Endothelial cell of umbilical vein (primary cell): ENCODE measurements around the gene GOLGA2. TPM values are rescaled to one million over a fixed set of nuclear protein-coding genes. Genes with fewer than 3 reads are reported as not detected.

ENCODE experiments used
- BruUV-seq: library from RNA; stranded (reverse); fragments of 400-500 nt; replicated peaks from 2 replicates; lab custom pipeline; 2021; lab: Mats Ljungman, UMichigan
- CTCF ChIA-PET: fragments of 300-600, 350-600 bp; sonication (Branson Sonifier 250); formaldehyde crosslinking; loops from one replicate; lab custom pipeline; 2021; ENCODE audit warnings: antibody characterized with exemption, inconsistent platforms; lab: Charles Lee
- POLR2A ChIA-PET: fragments of 300-600, 350-600 bp; sonication (Branson Sonifier 250); formaldehyde crosslinking; loops from one replicate; lab custom pipeline; 2021; ENCODE audit warnings: antibody characterized with exemption, inconsistent platforms; lab: Charles Lee
- DNase-seq: peaks from one replicate; pipeline ENCODE4 v3.0.0-alpha.2; 2011; ENCODE audit warnings: low read depth, low spot score
- FAIRE-seq: peaks from 2 replicates; lab custom pipeline; 2011; peaks lifted over from hg19 to GRCh38; lab: Jason Lieb, UNC
- H2AFZ ChIP-seq: 2 replicates; pipeline ENCODE4 v1.6.0; 2012; ENCODE audit warnings: low read depth, low read length, control low read depth, inconsistent platforms
- H3K27ac ChIP-seq: 2 replicates; pipeline ENCODE4 v1.5.1; 2011; ENCODE audit warnings: low read depth, mild to moderate bottlenecking, control low read depth, low read length, moderate library complexity; ENCODE audit not compliant: insufficient read depth
- H3K27me3 ChIP-seq, 2 experiments: 2 replicates each; pipeline versions ENCODE4 v1.6.0 to v1.6.1; 2011; ENCODE audit warnings: low read length in 2 of 2, mixed read lengths in 1 of 2; ENCODE audit not compliant: control insufficient read depth in 2 of 2, insufficient read depth in 2 of 2
- H3K36me3 ChIP-seq, 2 experiments: 2 replicates in 1 of 2; 3 replicates in 1 of 2; pipeline ENCODE4 v1.5.1; 2011; ENCODE audit warnings: low read length in 2 of 2, mild to moderate bottlenecking in 1 of 2, moderate library complexity in 1 of 2; ENCODE audit not compliant: control insufficient read depth in 2 of 2, insufficient read depth in 2 of 2; ENCODE audit errors: extremely low read depth in 1 of 2
- H3K4me1 ChIP-seq: 3 replicates; pipeline ENCODE4 v1.5.1; 2011; ENCODE audit warnings: mild to moderate bottlenecking, low read length; ENCODE audit not compliant: control insufficient read depth, insufficient read depth; ENCODE audit errors: extremely low read depth
- H3K4me2 ChIP-seq: 2 replicates; pipeline ENCODE4 v1.6.1; 2011; ENCODE audit warnings: low read length, control low read depth, mixed read lengths; ENCODE audit not compliant: insufficient read depth
- H3K4me3 ChIP-seq, 3 experiments: fragments of 200-600 bp in 1 of 3; sonication (generic), shearing (Covaris generic) in 1 of 3; replicated peaks in 1 of 3; 2 replicates each; pipeline ENCODE4 v1.5.1; 2011 to 2016; ENCODE audit warnings: control low read depth in 3 of 3, low read length in 3 of 3, mild to moderate bottlenecking in 2 of 3, inconsistent platforms in 1 of 3, low read depth in 1 of 3, moderate library complexity in 1 of 3; ENCODE audit not compliant: insufficient read depth in 1 of 3
- H3K79me2 ChIP-seq: 2 replicates; pipeline ENCODE4 v1.6.0; 2012; ENCODE audit warnings: low read length, inconsistent platforms; ENCODE audit not compliant: control insufficient read depth, insufficient read depth
- H3K9ac ChIP-seq: replicated peaks from 2 replicates; pipeline ENCODE3; 2011; ENCODE audit warnings: low read length, control low read depth; ENCODE audit not compliant: insufficient read depth; ENCODE audit errors: extremely low read depth
- H3K9me1 ChIP-seq: replicated peaks from 3 replicates; pipeline ENCODE4 v1.6.0; 2011; ENCODE audit warnings: mild to moderate bottlenecking, low read length; ENCODE audit not compliant: control insufficient read depth, insufficient read depth; ENCODE audit errors: extremely low read depth
- H3K9me3 ChIP-seq: replicated peaks from 2 replicates; pipeline ENCODE4 v1.5.1; 2012; ENCODE audit warnings: low read length, inconsistent platforms; ENCODE audit not compliant: control insufficient read depth, insufficient read depth
- H4K20me1 ChIP-seq: replicated peaks from 2 replicates; pipeline ENCODE3; 2011; ENCODE audit warnings: mild to moderate bottlenecking, low read length; ENCODE audit not compliant: control insufficient read depth, insufficient read depth; ENCODE audit errors: extremely low read depth
- CTCF ChIP-seq, 2 donors: IDR thresholded peaks; 1 replicate in 1 of 2; 2 replicates in 1 of 2; pipeline ENCODE4 v1.5.1; 2011; ENCODE audit warnings: low read length in 2 of 2, mild to moderate bottlenecking in 2 of 2, moderate library complexity in 2 of 2, control low read depth in 1 of 2, inconsistent platforms in 1 of 2, low read depth in 1 of 2; ENCODE audit not compliant: insufficient read depth in 1 of 2; ENCODE audit errors: extremely low read depth in 1 of 2
- EZH2 ChIP-seq: IDR thresholded peaks from 2 replicates; pipeline ENCODE4 v1.6.1; 2012; ENCODE audit warnings: borderline replicate concordance, low read depth, mild to moderate bottlenecking, moderate library complexity, low read length, inconsistent platforms; ENCODE audit not compliant: severe bottlenecking
- FOS ChIP-seq: IDR thresholded peaks from 2 replicates; pipeline ENCODE4 v1.6.1; 2011; ENCODE audit warnings: mild to moderate bottlenecking, low read length, moderate library complexity, borderline replicate concordance; ENCODE audit not compliant: insufficient read depth
- GATA2 ChIP-seq: IDR thresholded peaks from 2 replicates; pipeline ENCODE4 v1.7.0; 2011; ENCODE audit warnings: low read depth, mild to moderate bottlenecking, moderate library complexity, mixed read lengths, low read length; ENCODE audit not compliant: insufficient read length, insufficient read depth
- JUN ChIP-seq: IDR thresholded peaks from 2 replicates; pipeline ENCODE4 v1.6.1; 2011; ENCODE audit warnings: borderline replicate concordance, low read depth; ENCODE audit not compliant: insufficient read length, insufficient read depth
- MYC ChIP-seq: IDR thresholded peaks from one replicate; pipeline ENCODE4 v1.6.1; 2011; ENCODE audit warnings: mild to moderate bottlenecking, low read depth, low read length
- POLR2A ChIP-seq: IDR thresholded peaks from 2 replicates; pipeline ENCODE4 v1.6.1; 2012; ENCODE audit warnings: low read depth, mild to moderate bottlenecking, control low read depth, low read length
- POLR2AphosphoS5 ChIP-seq: IDR thresholded peaks from 2 replicates; pipeline ENCODE4 v1.6.1; 2012; ENCODE audit warnings: low read depth, mild to moderate bottlenecking, control low read depth, low read length, moderate library complexity; ENCODE audit not compliant: insufficient read depth
- dilution Hi-C: fragments of 300-500 bp; cut with MboI; formaldehyde crosslinking; loops from one replicate; pipeline ENCODE4 v1.15.0; 2019; ENCODE audit warnings: low sequenced_read_pairs; ENCODE audit not compliant: extremely low pct_ligation_motif_present
- intact Hi-C: fragments of 100-400 bp; cut with micrococcal nuclease; formaldehyde crosslinking; loops from one replicate; pipeline ENCODE4 v1.10.0; 2022
- polyA plus RNA-seq, 4 experiments: library from polyadenylated mRNA; depleted of rRNA in 3 of 4; stranded (reverse) in 3 of 4; unstranded in 1 of 4; fragments of >200 nt; gene quantifications; 2 replicates each; pipeline versions ENCODE4 v1.2.1 to v1.2.3, GENCODE V29; 2011 to 2012; ENCODE audit warnings: missing spikeins in 1 of 4
- total RNA-seq: library from RNA; stranded (reverse); gene quantifications from 2 replicates; pipeline ENCODE4 v1.2.3, GENCODE V29; 2021
- TF ChIP-seq, protein P1 (sequence below): IDR thresholded peaks from 2 replicates; pipeline ENCODE4 v1.6.1; 2011; ENCODE audit not compliant: insufficient read depth, insufficient read length

The GOLGA2 gene
- total and polyA plus RNA-seq, 2 donors (not counting 3 experiments of a cell fraction or from before 2014, with no cell fraction given) = 52.3 to 114 TPM

DNA sequence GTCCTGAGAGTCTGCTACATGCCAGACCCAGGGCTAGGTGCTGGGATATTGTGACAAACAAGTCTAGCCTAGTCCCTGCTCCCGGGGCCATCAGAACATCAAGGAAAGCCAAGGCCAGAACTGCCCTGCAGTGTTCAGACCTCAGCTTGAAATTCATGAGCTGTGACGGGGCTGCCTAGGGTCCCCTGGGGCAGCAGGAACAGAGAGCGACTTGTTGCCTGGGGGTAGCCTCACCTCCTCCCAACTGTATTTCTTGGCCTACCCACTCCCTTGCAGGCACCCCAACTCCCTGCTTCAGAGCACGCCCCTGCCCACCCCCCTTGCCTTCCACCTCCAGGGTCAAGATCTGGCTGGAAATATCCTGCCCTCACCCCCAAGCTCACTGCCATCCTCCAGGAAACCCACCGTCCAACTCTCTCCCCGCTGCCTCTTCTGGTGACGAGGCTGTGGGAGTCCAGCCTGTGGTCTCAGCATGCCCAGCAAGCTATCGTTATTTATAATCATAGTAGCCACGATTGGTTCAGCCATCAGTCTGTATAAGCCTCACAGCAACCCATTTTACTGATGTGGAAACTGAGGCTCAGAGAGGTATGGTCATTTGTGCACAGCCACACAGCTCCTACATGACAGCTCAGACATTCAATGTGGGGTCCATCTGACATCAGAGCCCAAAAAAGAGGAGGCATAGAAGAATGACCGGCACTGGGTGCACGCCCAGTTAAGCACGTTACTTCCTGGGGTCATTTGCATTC lies 61.9 kb downstream of the GOLGA2 start:
- dilution Hi-C loops = no loop called here
- Histone ChIP-seq H2AFZ (no peak overlapping the region), H3K9ac (no peak overlapping the region), H3K27me3 (peaks cover 11% of the 10 kb centered on the region in 2 experiments), H3K9me1 (no peaks in the 10 kb centered on the region), H3K4me2 (no peak overlapping the region), H3K4me1 (peaks cover 3% of the 10 kb centered on the region), H3K79me2 (no peaks in the 10 kb centered on the region), H3K36me3 (no peaks in the 10 kb centered on the region), H3K9me3 (no peaks in the 10 kb centered on the region), H3K27ac (no peak overlapping the region), H3K4me3 (no peak overlapping the region), H4K20me1 (no peaks in the 10 kb centered on the region)
- intact Hi-C loops = no loop called here
- ChIA-PET CTCF (no interaction called here), POLR2A (no interaction called here)
- FAIRE-seq (no peak), DNase-seq (no peak)
- no TSS peak for BruUV-seq
- TF ChIP-seq MYC = no peak
- TF ChIP-seq JUN = no peak
- TF ChIP-seq FOS = no peak
- TF ChIP-seq, protein P1, sequence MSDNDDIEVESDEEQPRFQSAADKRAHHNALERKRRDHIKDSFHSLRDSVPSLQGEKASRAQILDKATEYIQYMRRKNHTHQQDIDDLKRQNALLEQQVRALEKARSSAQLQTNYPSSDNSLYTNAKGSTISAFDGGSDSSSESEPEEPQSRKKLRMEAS = no peak
- TF ChIP-seq CTCF (IDR thresholded peaks at IDR 0.05; ENCODE audit: extremely low read depth in 1 of 2, insufficient read depth in 1 of 2, low read depth in 1 of 2, low read length in 2 of 2) = no peak
- TF ChIP-seq EZH2 = no peak
- no peak for TF ChIP-seq POLR2AphosphoS5
- no peak for TF ChIP-seq POLR2A
- TF ChIP-seq GATA2 = no peak
